CD4-positive, alpha-beta T cell (primary cell): ENCODE results near the gene ELOVL1. TPM values are rescaled to one million over a fixed set of nuclear protein-coding genes. Genes with fewer than 3 reads are reported as not detected.

Source experiments
- ATAC-seq: fragments of 200-7000 bp; cut with Tn5 transposase; one replicate; pipeline ENCODE4 v1.10.0; 2022; ENCODE audit warnings: mild to moderate bottlenecking; ENCODE audit not compliant: poor library complexity
- CTCF ChIA-PET: fragments of 350-600 bp; sonication (Branson Sonifier 250); formaldehyde crosslinking; loops from one replicate; lab custom pipeline; 2021; ENCODE audit warnings: antibody characterized with exemption, inconsistent platforms; lab: Charles Lee
- POLR2A ChIA-PET: fragments of 350-600 bp; sonication (Branson Sonifier 250); formaldehyde crosslinking; loops from one replicate; lab custom pipeline; 2021; ENCODE audit warnings: antibody characterized with exemption, inconsistent platforms; lab: Charles Lee
- DNase-seq, 14 experiments: peaks; one replicate each; pipeline ENCODE4 v3.0.0-alpha.2; 2013 to 2020; ENCODE audit warnings: mixed read lengths in 2 of 14
- H3K27ac ChIP-seq, 2 donors: one replicate each; pipeline versions ENCODE4 v1.5.1 to v1.7.0; 2013; ENCODE audit warnings: low read length in 2 of 2, low read depth in 1 of 2, mild to moderate bottlenecking in 1 of 2
- H3K27me3 ChIP-seq, 2 experiments: 1 replicate in 1 of 2; 2 replicates in 1 of 2; pipeline versions ENCODE4 v1.6.1 to v1.7.0; 2013; ENCODE audit warnings: low read length in 2 of 2, control low read depth in 1 of 2, mild to moderate bottlenecking in 1 of 2, moderate library complexity in 1 of 2; ENCODE audit not compliant: insufficient read depth in 2 of 2, control insufficient read depth in 1 of 2
- H3K36me3 ChIP-seq: one replicate; pipeline ENCODE4 v1.6.1; 2013; ENCODE audit warnings: low read length, control low read depth; ENCODE audit not compliant: insufficient read depth
- H3K4me1 ChIP-seq: one replicate; pipeline ENCODE4 v1.6.1; 2013; ENCODE audit warnings: low read length, control low read depth; ENCODE audit not compliant: insufficient read depth
- H3K4me3 ChIP-seq: one replicate; pipeline ENCODE4 v1.5.1; 2013; ENCODE audit warnings: mild to moderate bottlenecking, low read length, moderate library complexity
- H3K9me3 ChIP-seq, 2 experiments: 1 replicate in 1 of 2; 2 replicates in 1 of 2; pipeline versions ENCODE4 v1.6.1 to v1.7.0; 2013; ENCODE audit warnings: low read length in 2 of 2, mild to moderate bottlenecking in 2 of 2, control low read depth in 1 of 2, moderate library complexity in 1 of 2; ENCODE audit not compliant: control insufficient read depth in 1 of 2, insufficient read depth in 1 of 2
- H3K27ac Mint-ChIP-seq: one replicate; pipeline ENCODE4 v1.8.0; 2020; ENCODE audit warnings: mixed read lengths
- H3K27me3 Mint-ChIP-seq: one replicate; pipeline ENCODE4 v1.8.0; 2021; ENCODE audit warnings: mixed read lengths
- H3K36me3 Mint-ChIP-seq: one replicate; pipeline ENCODE4 v1.8.0; 2021; ENCODE audit warnings: low read depth, mixed read lengths
- H3K4me1 Mint-ChIP-seq: one replicate; pipeline ENCODE4 v1.8.0; 2021; ENCODE audit warnings: low read depth, mixed read lengths
- H3K4me3 Mint-ChIP-seq: one replicate; pipeline ENCODE4 v1.8.0; 2020; ENCODE audit warnings: mild to moderate bottlenecking, mixed read lengths
- H3K9me3 Mint-ChIP-seq: one replicate; pipeline ENCODE4 v1.8.0; 2020; ENCODE audit warnings: mixed read lengths
- CTCF ChIP-seq: fragments of 200-600 bp; IDR thresholded peaks from one replicate; pipeline ENCODE4 v1.8.0; 2022; ENCODE audit warnings: antibody characterized with exemption, mild to moderate bottlenecking
- intact Hi-C, 2 experiments: fragments of 100-400 bp; cut with DNase I in 1 of 2; cut with micrococcal nuclease in 1 of 2; formaldehyde crosslinking; loops; one replicate each; pipeline versions ENCODE4 v1.15.1 to v1.9.0; 2023 to 2025; cut with DNase I, micrococcal nuclease
- total RNA-seq, 174 experiments: library from RNA in 2 of 174; stranded (reverse) in 2 of 174; gene quantifications; one replicate each; pipeline ENCODE4 v1.2.3 and lab custom pipeline; 2021 to 2026

ELOVL1 gene
- total RNA-seq, 2 experiments from 2014 or later = 28.7 to 31.2 TPM

- CTCF ChIA-PET = interaction anchor here (0.8 to 1.5 kb wide), 6 partner anchors 9 to 132 kb away, joined by 3 to 13 read pairs (median 3); partner anchors contain the start of gene ELOVL1
- H3K36me3 Mint-ChIP-seq = peaks cover 28% of the 10 kb centered on the region
- intact Hi-C loops = loop anchor here (1.0 to 10.0 kb wide), 10 partner anchors 8 to 616 kb away; partner anchors contain the start of genes C1orf50 (in 2 of the 2), P3H1 (in 2 of the 2), ATP6V0B (in 1 of the 2) and B4GALT2 (in 1 of the 2)
Measured at GRCh38 chr1:43358746-43359693, 8.8 kb downstream of the ELOVL1 start, which contains the start of gene CDC20. Gene CDC20, plus strand, starts transcription at chr1:43358981. Its CDS starts 235 bp downstream, at chr1:43359216.

GRCh38 chr1:43358121-43358745, 9.6 kb downstream of the ELOVL1 start:
- Mint-ChIP-seq H3K4me1 (peaks cover 19% of the 10 kb centered on the region), H3K36me3 (peaks cover 21% of the 10 kb centered on the region), H3K4me3 (peak overlapping the region; percentile 85), H3K27ac (peak overlapping the region; percentile 87), H3K27me3 (no peaks in the 10 kb centered on the region), H3K9me3 (no peaks in the 10 kb centered on the region)
- ChIA-PET CTCF (interaction anchor here (0.8 to 1.5 kb wide), 6 partner anchors 10 to 131 kb away, joined by 3 to 13 read pairs (median 3); partner anchors contain the start of gene ELOVL1), POLR2A (interaction anchor here (0.7 to 2.6 kb wide), 12 partner anchors 9 to 292 kb away, joined by 3 to 21 read pairs (median 6); partner anchors contain the start of genes ELOVL1, HYI, KDM4A and MED8)
- peak in 4 of 14 experiments; percentile 26 to 53 (median 46) for DNase-seq
- peaks cover 15% of the 10 kb centered on the region for H3K4me1 ChIP-seq
- peak; percentile 28 for TF ChIP-seq CTCF
- no peaks in the 10 kb centered on the region for H3K9me3 ChIP-seq
- peak overlapping the region; percentile 76 for H3K4me3 ChIP-seq
- intact Hi-C loops = loop anchor here (1.0 to 10.0 kb wide), 10 partner anchors 9 to 617 kb away; partner anchors contain the start of genes C1orf50 (in 2 of the 2), P3H1 (in 2 of the 2), ATP6V0B (in 1 of the 2) and B4GALT2 (in 1 of the 2)
- no peak for ATAC-seq
- peaks cover 16% of the 10 kb centered on the region for H3K36me3 ChIP-seq
- peak overlapping the region in 1 of 2 donors; percentile 37 for H3K27ac ChIP-seq
- H3K27me3 ChIP-seq = no peaks in the 10 kb centered on the region

More at GRCh38 chr1:43358746-43359693, 8.8 kb downstream of the ELOVL1 start, which contains the start of gene CDC20:
- peak within 1 kb of the TSS; percentile 87 for H3K27ac Mint-ChIP-seq
- H3K27me3 Mint-ChIP-seq = no peaks in the 10 kb centered on the region
- POLR2A ChIA-PET = interaction anchor here (0.7 to 2.6 kb wide), 11 partner anchors 8 to 291 kb away, joined by 3 to 21 read pairs (median 6); partner anchors contain the start of genes ELOVL1, HYI, KDM4A and MED8
- peak; percentile 91 to 98 (median 96) for DNase-seq
- no peaks in the 10 kb centered on the region for H3K9me3 ChIP-seq
- peaks cover 15% of the 10 kb centered on the region for H3K4me1 ChIP-seq
- H3K9me3 Mint-ChIP-seq = no peaks in the 10 kb centered on the region
- peak within 1 kb of the TSS; percentile 76 for H3K4me3 ChIP-seq
- H3K27me3 ChIP-seq = no peaks in the 10 kb centered on the region
- TF ChIP-seq CTCF = no peak
- peaks cover 24% of the 10 kb centered on the region for H3K36me3 ChIP-seq
- peak within 1 kb of the TSS in 1 of 2 donors; percentile 37 for H3K27ac ChIP-seq
- peak within 1 kb of the TSS; percentile 85 for H3K4me3 Mint-ChIP-seq
- ATAC-seq = peak; percentile 99
- H3K4me1 Mint-ChIP-seq = peaks cover 19% of the 10 kb centered on the region
